GM23338 (cell line): Measurements from ENCODE around the gene MYH15. TPM values are rescaled to one million over a fixed set of nuclear protein-coding genes. Genes with fewer than 3 reads are reported as not detected.

ENCODE experiments used
- ATAC-seq: fragments of 200-7000 bp; cut with Tn5 transposase; 3 replicates; pipeline ENCODE4 v1.9.1; 2020
- DNase-seq: peaks from one replicate; pipeline ENCODE4 v3.0.0-alpha.2; 2015; ENCODE audit warnings: low spot score
- H2AFZ ChIP-seq: fragments of 200-600 bp; sonication (generic); 2 replicates; pipeline ENCODE4 v1.8.0; 2016; ENCODE audit warnings: antibody characterized with exemption, mild to moderate bottlenecking, moderate library complexity
- H3F3A ChIP-seq: fragments of 200-600 bp; sonication (generic); replicated peaks from 2 replicates; pipeline ENCODE4 v1.8.0; 2017; ENCODE audit warnings: antibody characterized with exemption, mixed run types, low read depth
- H3K27ac ChIP-seq: fragments of 200-600 bp; sonication (generic); 2 replicates; pipeline ENCODE4 v1.6.1; 2016; ENCODE audit warnings: low read depth
- H3K27me3 ChIP-seq: fragments of 200-600 bp; sonication (generic); 2 replicates; pipeline ENCODE4 v1.8.0; 2016; ENCODE audit warnings: mild to moderate bottlenecking, mixed run types, moderate library complexity; ENCODE audit not compliant: insufficient read depth
- H3K36me3 ChIP-seq: fragments of 200-600 bp; sonication (generic); 2 replicates; pipeline ENCODE4 v1.8.0; 2016; ENCODE audit warnings: mild to moderate bottlenecking; ENCODE audit not compliant: insufficient read depth
- H3K4me1 ChIP-seq: fragments of 200-600 bp; sonication (generic); 2 replicates; pipeline ENCODE4 v1.8.0; 2016; ENCODE audit warnings: mild to moderate bottlenecking, moderate library complexity; ENCODE audit not compliant: insufficient read depth
- H3K4me2 ChIP-seq: fragments of 200-600 bp; sonication (generic); 2 replicates; pipeline ENCODE4 v1.7.1; 2017; ENCODE audit warnings: mixed run types
- H3K4me3 ChIP-seq: fragments of 200-600 bp; sonication (generic); 2 replicates; pipeline ENCODE4 v1.6.1; 2016; ENCODE audit warnings: mixed run types
- H3K79me2 ChIP-seq: fragments of 200-600 bp; sonication (generic); replicated peaks from 2 replicates; pipeline ENCODE4 v1.8.0; 2017; ENCODE audit warnings: mild to moderate bottlenecking; ENCODE audit not compliant: insufficient read depth
- H3K9me2 ChIP-seq: fragments of 200-600 bp; sonication (generic); 2 replicates; pipeline ENCODE4 v1.8.0; 2017; ENCODE audit not compliant: insufficient read depth
- H4K20me1 ChIP-seq: fragments of 200-600 bp; sonication (generic); replicated peaks from 2 replicates; pipeline ENCODE4 v1.8.0; 2017; ENCODE audit warnings: mild to moderate bottlenecking; ENCODE audit not compliant: insufficient read depth
- H3K27ac Mint-ChIP-seq: 2 replicates; pipeline ENCODE4 v1.8.0; 2020; ENCODE audit warnings: inconsistent platforms, mild to moderate bottlenecking, moderate library complexity, mixed read lengths
- H3K27me3 Mint-ChIP-seq: 3 replicates; pipeline ENCODE4 v1.8.0; 2022; ENCODE audit warnings: low read depth, mild to moderate bottlenecking, moderate library complexity, mixed read lengths, inconsistent platforms; ENCODE audit not compliant: insufficient read depth, poor library complexity
- H3K36me3 Mint-ChIP-seq: 3 replicates; pipeline ENCODE4 v1.8.0; 2021; ENCODE audit warnings: low read depth, mild to moderate bottlenecking, inconsistent platforms, moderate library complexity, mixed read lengths
- H3K4me1 Mint-ChIP-seq: 3 replicates; pipeline ENCODE4 v1.8.0; 2020; ENCODE audit warnings: mild to moderate bottlenecking, inconsistent platforms, mixed read lengths
- H3K4me3 Mint-ChIP-seq: 3 replicates; pipeline ENCODE4 v1.8.0; 2021; ENCODE audit warnings: moderate library complexity, mild to moderate bottlenecking, inconsistent platforms, mixed read lengths
- H3K9me3 Mint-ChIP-seq: 3 replicates; pipeline ENCODE4 v1.8.0; 2020; ENCODE audit warnings: moderate library complexity, mild to moderate bottlenecking, inconsistent platforms, mixed read lengths
- CREB1 ChIP-seq: fragments of 250-450 bp; sonication (Bioruptor Pico); IDR thresholded peaks from 2 replicates; pipeline ENCODE4 v1.5.0; 2020; ENCODE audit warnings: low read depth, mild to moderate bottlenecking, moderate library complexity
- EZH2 ChIP-seq: fragments of 200-600 bp; sonication (generic); IDR thresholded peaks from one replicate; pipeline ENCODE4 v1.8.0; 2017; ENCODE audit warnings: antibody characterized with exemption, mild to moderate bottlenecking, low read depth; ENCODE audit not compliant: unreplicated experiment
- EZH2phosphoT487 ChIP-seq: fragments of 200-600 bp; sonication (generic); IDR thresholded peaks from one replicate; pipeline ENCODE4 v1.8.1; 2018; ENCODE audit warnings: antibody characterized with exemption; ENCODE audit not compliant: unreplicated experiment
- JUNB ChIP-seq: IDR thresholded peaks from one replicate; pipeline ENCODE4 v1.6.1; 2016; ENCODE audit warnings: antibody characterized with exemption; ENCODE audit not compliant: unreplicated experiment
- NANOG ChIP-seq: IDR thresholded peaks from 2 replicates; pipeline ENCODE4 v1.6.1; 2016; ENCODE audit warnings: antibody characterized with exemption, borderline replicate concordance
- ZNF114 ChIP-seq: fragments of 250-450 bp; sonication (Bioruptor Pico); IDR thresholded peaks from 2 replicates; pipeline ENCODE4 v1.5.0; 2020; ENCODE audit warnings: mild to moderate bottlenecking, moderate library complexity
- ZNF331 ChIP-seq: fragments of 250-450 bp; sonication (Bioruptor Pico); IDR thresholded peaks from 2 replicates; pipeline ENCODE4 v1.5.0; 2020; ENCODE audit warnings: low read depth, mild to moderate bottlenecking, moderate library complexity
- polyA plus RNA-seq: library from polyadenylated mRNA; unstranded; fragments of >200 nt; fragmentation: Nextera tagmentation; extraction: Ambion mirVana; gene quantifications from 2 replicates; pipeline ENCODE4 v1.2.1, GENCODE V29; 2016
- total RNA-seq: library from RNA; depleted of rRNA; stranded (reverse); fragments of >200 nt; shearing (Covaris generic); gene quantifications from 2 replicates; pipeline ENCODE4 v1.2.3, GENCODE V29; 2014
- TF ChIP-seq, protein P1 (sequence below): IDR thresholded peaks from one replicate; pipeline ENCODE4 v1.6.1; 2018; ENCODE audit warnings: antibody characterized with exemption; ENCODE audit not compliant: unreplicated experiment
- TF ChIP-seq, protein P2 (sequence below): IDR thresholded peaks from 2 replicates; pipeline ENCODE4 v1.6.1; 2016; ENCODE audit warnings: antibody characterized with exemption
- TF ChIP-seq, protein P3 (sequence below): fragments of 250-450 bp; sonication (Bioruptor Pico); IDR thresholded peaks from 2 replicates; pipeline ENCODE4 v1.5.0; 2020; ENCODE audit warnings: mild to moderate bottlenecking, moderate library complexity

Gene MYH15
- total and polyA plus RNA-seq, 2 experiments from 2014 or later = 0.07 TPM; not detected in 1

- TF ChIP-seq, protein P1, sequence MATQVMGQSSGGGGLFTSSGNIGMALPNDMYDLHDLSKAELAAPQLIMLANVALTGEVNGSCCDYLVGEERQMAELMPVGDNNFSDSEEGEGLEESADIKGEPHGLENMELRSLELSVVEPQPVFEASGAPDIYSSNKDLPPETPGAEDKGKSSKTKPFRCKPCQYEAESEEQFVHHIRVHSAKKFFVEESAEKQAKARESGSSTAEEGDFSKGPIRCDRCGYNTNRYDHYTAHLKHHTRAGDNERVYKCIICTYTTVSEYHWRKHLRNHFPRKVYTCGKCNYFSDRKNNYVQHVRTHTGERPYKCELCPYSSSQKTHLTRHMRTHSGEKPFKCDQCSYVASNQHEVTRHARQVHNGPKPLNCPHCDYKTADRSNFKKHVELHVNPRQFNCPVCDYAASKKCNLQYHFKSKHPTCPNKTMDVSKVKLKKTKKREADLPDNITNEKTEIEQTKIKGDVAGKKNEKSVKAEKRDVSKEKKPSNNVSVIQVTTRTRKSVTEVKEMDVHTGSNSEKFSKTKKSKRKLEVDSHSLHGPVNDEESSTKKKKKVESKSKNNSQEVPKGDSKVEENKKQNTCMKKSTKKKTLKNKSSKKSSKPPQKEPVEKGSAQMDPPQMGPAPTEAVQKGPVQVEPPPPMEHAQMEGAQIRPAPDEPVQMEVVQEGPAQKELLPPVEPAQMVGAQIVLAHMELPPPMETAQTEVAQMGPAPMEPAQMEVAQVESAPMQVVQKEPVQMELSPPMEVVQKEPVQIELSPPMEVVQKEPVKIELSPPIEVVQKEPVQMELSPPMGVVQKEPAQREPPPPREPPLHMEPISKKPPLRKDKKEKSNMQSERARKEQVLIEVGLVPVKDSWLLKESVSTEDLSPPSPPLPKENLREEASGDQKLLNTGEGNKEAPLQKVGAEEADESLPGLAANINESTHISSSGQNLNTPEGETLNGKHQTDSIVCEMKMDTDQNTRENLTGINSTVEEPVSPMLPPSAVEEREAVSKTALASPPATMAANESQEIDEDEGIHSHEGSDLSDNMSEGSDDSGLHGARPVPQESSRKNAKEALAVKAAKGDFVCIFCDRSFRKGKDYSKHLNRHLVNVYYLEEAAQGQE = no peak
Measured at GRCh38 chr3:108333961-108334360, 176.4 kb downstream of the MYH15 start (continued).

DNA sequence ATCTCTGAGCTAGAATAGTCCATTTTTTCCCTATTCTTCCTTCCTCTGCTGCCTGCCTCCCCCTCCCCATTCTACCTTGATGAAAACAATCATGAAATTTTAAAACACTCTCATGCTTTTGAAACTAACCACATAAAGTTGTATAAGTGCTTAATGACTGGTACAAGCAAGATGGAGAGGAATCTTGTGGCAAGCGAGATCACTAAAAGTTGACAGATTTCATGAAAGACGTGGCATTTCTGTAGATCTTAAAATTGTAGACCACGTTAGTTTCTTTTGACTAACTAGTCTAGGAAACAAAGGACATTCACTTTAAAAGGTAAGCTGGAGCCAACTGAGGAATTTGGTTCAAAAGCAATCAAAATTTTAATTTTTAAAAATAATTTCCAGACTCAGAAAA lies 178.6 kb downstream of the MYH15 start:
- no peak overlapping the region for H3K4me3 Mint-ChIP-seq
- Histone ChIP-seq H3K79me2 (no peaks in the 10 kb centered on the region), H3K36me3 (no peaks in the 10 kb centered on the region), H3K9me2 (no peaks in the 10 kb centered on the region), H2AFZ (no peak overlapping the region), H3K4me3 (no peak overlapping the region), H4K20me1 (no peaks in the 10 kb centered on the region), H3K4me1 (no peaks in the 10 kb centered on the region), H3K4me2 (no peak overlapping the region), H3K27ac (no peak overlapping the region), H3K27me3 (no peaks in the 10 kb centered on the region), H3F3A (no peaks in the 10 kb centered on the region)
- no peaks in the 10 kb centered on the region for H3K27me3 Mint-ChIP-seq
- no peaks in the 10 kb centered on the region for H3K36me3 Mint-ChIP-seq
- H3K27ac Mint-ChIP-seq = no peak overlapping the region
- no peaks in the 10 kb centered on the region for H3K9me3 Mint-ChIP-seq
- ATAC-seq = no peak
- no peak for DNase-seq
- no peaks in the 10 kb centered on the region for H3K4me1 Mint-ChIP-seq
- TF ChIP-seq, protein P2, sequence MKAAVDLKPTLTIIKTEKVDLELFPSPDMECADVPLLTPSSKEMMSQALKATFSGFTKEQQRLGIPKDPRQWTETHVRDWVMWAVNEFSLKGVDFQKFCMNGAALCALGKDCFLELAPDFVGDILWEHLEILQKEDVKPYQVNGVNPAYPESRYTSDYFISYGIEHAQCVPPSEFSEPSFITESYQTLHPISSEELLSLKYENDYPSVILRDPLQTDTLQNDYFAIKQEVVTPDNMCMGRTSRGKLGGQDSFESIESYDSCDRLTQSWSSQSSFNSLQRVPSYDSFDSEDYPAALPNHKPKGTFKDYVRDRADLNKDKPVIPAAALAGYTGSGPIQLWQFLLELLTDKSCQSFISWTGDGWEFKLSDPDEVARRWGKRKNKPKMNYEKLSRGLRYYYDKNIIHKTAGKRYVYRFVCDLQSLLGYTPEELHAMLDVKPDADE = no peak
- TF ChIP-seq, protein P3, sequence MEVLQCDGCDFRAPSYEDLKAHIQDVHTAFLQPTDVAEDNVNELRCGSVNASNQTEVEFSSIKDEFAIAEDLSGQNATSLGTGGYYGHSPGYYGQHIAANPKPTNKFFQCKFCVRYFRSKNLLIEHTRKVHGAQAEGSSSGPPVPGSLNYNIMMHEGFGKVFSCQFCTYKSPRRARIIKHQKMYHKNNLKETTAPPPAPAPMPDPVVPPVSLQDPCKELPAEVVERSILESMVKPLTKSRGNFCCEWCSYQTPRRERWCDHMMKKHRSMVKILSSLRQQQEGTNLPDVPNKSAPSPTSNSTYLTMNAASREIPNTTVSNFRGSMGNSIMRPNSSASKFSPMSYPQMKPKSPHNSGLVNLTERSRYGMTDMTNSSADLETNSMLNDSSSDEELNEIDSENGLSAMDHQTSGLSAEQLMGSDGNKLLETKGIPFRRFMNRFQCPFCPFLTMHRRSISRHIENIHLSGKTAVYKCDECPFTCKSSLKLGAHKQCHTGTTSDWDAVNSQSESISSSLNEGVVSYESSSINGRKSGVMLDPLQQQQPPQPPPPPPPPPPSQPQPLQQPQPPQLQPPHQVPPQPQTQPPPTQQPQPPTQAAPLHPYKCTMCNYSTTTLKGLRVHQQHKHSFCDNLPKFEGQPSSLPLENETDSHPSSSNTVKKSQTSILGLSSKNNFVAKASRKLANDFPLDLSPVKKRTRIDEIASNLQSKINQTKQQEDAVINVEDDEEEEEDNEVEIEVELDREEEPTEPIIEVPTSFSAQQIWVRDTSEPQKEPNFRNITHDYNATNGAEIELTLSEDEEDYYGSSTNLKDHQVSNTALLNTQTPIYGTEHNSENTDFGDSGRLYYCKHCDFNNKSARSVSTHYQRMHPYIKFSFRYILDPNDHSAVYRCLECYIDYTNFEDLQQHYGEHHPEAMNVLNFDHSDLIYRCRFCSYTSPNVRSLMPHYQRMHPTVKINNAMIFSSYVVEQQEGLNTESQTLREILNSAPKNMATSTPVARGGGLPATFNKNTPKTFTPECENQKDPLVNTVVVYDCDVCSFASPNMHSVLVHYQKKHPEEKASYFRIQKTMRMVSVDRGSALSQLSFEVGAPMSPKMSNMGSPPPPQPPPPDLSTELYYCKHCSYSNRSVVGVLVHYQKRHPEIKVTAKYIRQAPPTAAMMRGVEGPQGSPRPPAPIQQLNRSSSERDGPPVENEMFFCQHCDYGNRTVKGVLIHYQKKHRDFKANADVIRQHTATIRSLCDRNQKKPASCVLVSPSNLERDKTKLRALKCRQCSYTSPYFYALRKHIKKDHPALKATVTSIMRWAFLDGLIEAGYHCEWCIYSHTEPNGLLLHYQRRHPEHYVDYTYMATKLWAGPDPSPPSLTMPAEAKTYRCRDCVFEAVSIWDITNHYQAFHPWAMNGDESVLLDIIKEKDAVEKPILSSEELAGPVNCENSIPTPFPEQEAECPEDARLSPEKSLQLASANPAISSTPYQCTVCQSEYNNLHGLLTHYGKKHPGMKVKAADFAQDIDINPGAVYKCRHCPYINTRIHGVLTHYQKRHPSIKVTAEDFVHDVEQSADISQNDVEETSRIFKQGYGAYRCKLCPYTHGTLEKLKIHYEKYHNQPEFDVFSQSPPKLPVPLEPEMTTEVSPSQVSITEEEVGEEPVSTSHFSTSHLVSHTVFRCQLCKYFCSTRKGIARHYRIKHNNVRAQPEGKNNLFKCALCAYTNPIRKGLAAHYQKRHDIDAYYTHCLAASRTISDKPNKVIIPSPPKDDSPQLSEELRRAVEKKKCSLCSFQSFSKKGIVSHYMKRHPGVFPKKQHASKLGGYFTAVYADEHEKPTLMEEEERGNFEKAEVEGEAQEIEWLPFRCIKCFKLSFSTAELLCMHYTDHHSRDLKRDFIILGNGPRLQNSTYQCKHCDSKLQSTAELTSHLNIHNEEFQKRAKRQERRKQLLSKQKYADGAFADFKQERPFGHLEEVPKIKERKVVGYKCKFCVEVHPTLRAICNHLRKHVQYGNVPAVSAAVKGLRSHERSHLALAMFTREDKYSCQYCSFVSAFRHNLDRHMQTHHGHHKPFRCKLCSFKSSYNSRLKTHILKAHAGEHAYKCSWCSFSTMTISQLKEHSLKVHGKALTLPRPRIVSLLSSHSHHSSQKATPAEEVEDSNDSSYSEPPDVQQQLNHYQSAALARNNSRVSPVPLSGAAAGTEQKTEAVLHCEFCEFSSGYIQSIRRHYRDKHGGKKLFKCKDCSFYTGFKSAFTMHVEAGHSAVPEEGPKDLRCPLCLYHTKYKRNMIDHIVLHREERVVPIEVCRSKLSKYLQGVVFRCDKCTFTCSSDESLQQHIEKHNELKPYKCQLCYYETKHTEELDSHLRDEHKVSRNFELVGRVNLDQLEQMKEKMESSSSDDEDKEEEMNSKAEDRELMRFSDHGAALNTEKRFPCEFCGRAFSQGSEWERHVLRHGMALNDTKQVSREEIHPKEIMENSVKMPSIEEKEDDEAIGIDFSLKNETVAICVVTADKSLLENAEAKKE (CRISPR knock-in tag) = no peak
- TF ChIP-seq EZH2phosphoT487 (no peak), JUNB (no peak), CREB1 (CRISPR knock-in tag) (no peak), NANOG (no peak), ZNF114 (no peak), EZH2 (no peak), ZNF331 (CRISPR knock-in tag) (no peak)
- TF ChIP-seq, protein P1 = no peak
